Mucosa of gallbladder (tissue), 1 donor: ENCODE data around the gene HTR4. TPM values are rescaled to one million over a fixed set of nuclear protein-coding genes. Genes with fewer than 3 reads are reported as not detected.
"Not testable (repeated sequence)": the region's sequence is repeated elsewhere in the genome, so short reads cannot be mapped to it uniquely, and the experiment has no call there.

Experiments
- DNase-seq: peaks from one replicate; pipeline ENCODE4 v3.0.0-alpha.2; 2020; ENCODE audit warnings: low spot score
- total RNA-seq: library from RNA; stranded (reverse); gene quantifications from one replicate; pipeline ENCODE4 v1.2.1, GENCODE V29; 2021
- donor health status: DM: no; HTN: no; CAD: no.

HTR4 gene
- total RNA-seq, 1 donor from 2014 or later = 3.8 TPM

GRCh38 chr5:148477429-148477828 lies 176.9 kb downstream of the HTR4 start:
- DNase-seq = no peak

GRCh38 chr5:148476302-148476701 lies 178.0 kb downstream of the HTR4 start:
- DNase-seq = no peak

GRCh38 chr5:148474025-148474511 lies 180.3 kb downstream of the HTR4 start:
- DNase-seq = peak; percentile 13

GRCh38 chr5:148471379-148471778 lies 182.9 kb downstream of the HTR4 start:
- no peak for DNase-seq

- DNase-seq = peak; percentile 48
Observed at GRCh38 chr5:148469501-148469935, 184.8 kb downstream of the HTR4 start.

GRCh38 chr5:148468746-148469145 lies 185.6 kb downstream of the HTR4 start:
- not testable (repeated sequence) for DNase-seq

- DNase-seq = no peak
Observed at GRCh38 chr5:148467958-148468357, 186.4 kb downstream of the HTR4 start.

- DNase-seq = no peak
Observed at GRCh38 chr5:148466236-148466580, 188.1 kb downstream of the HTR4 start.

GRCh38 chr5:148465381-148466235 lies 188.7 kb downstream of the HTR4 start:
- DNase-seq = no peak

GRCh38 chr5:148459669-148460068 lies 194.7 kb downstream of the HTR4 start:
- DNase-seq = no peak

- DNase-seq = no peak
Observed at GRCh38 chr5:148458036-148458888, 196.1 kb downstream of the HTR4 start.

GRCh38 chr5:148457183-148457620 lies 197.1 kb downstream of the HTR4 start:
- peak; percentile 16 for DNase-seq

GRCh38 chr5:148455185-148455584 lies 199.1 kb downstream of the HTR4 start:
- no peak for DNase-seq

- DNase-seq = no peak
Observed at GRCh38 chr5:148454576-148454975, 199.8 kb downstream of the HTR4 start.

- DNase-seq = no peak
Observed at GRCh38 chr5:148452499-148453193, 201.7 kb downstream of the HTR4 start.

GRCh38 chr5:148446611-148447010 lies 207.7 kb downstream of the HTR4 start:
- DNase-seq = no peak

GRCh38 chr5:148445578-148445977 lies 208.7 kb downstream of the HTR4 start:
- no peak for DNase-seq

GRCh38 chr5:148443998-148444397 lies 210.3 kb downstream of the HTR4 start:
- DNase-seq = peak; percentile 63

GRCh38 chr5:148443241-148443640 lies 211.1 kb downstream of the HTR4 start:
- DNase-seq = no peak

- DNase-seq = no peak
Observed at GRCh38 chr5:148438933-148439332, 215.4 kb downstream of the HTR4 start.

GRCh38 chr5:148437249-148437648 lies 217.1 kb downstream of the HTR4 start:
- DNase-seq = no peak

GRCh38 chr5:148436029-148436428 lies 218.3 kb downstream of the HTR4 start:
- no peak for DNase-seq
